Keratinocyte (primary cell): ENCODE results near the gene DR1. TPM values are rescaled to one million over a fixed set of nuclear protein-coding genes. Genes with fewer than 3 reads are reported as not detected.
A peak's percentile ranks its signal among the peaks of the same experiment; 100 is the strongest.

Source experiments
- DNase-seq: peaks from one replicate; pipeline ENCODE4 v3.0.0-alpha.2; 2011; ENCODE audit warnings: low read depth, missing footprints, low spot score
- FAIRE-seq: peaks from 2 replicates; lab custom pipeline; 2011; peaks lifted over from hg19 to GRCh38; lab: Jason Lieb, UNC
- H2AFZ ChIP-seq: 2 replicates; pipeline ENCODE4 v1.6.0; 2012; ENCODE audit warnings: low read length, control low read depth, inconsistent platforms; ENCODE audit not compliant: control insufficient read depth
- H3K27ac ChIP-seq: 2 replicates; pipeline ENCODE4 v1.5.1; 2011; ENCODE audit warnings: low read length; ENCODE audit not compliant: control insufficient read depth, insufficient read depth
- H3K27me3 ChIP-seq: 3 replicates; pipeline ENCODE4 v1.6.0; 2011; ENCODE audit warnings: low read length; ENCODE audit not compliant: control insufficient read depth, insufficient read depth; ENCODE audit errors: extremely low read depth
- H3K36me3 ChIP-seq, 2 experiments: 2 replicates in 1 of 2; 3 replicates in 1 of 2; pipeline ENCODE4 v1.5.1; 2011; ENCODE audit warnings: low read length in 2 of 2, mild to moderate bottlenecking in 1 of 2; ENCODE audit not compliant: control insufficient read depth in 2 of 2, insufficient read depth in 2 of 2; ENCODE audit errors: extremely low read depth in 1 of 2
- H3K4me1 ChIP-seq: 3 replicates; pipeline ENCODE4 v1.5.1; 2011; ENCODE audit warnings: low read length; ENCODE audit not compliant: control insufficient read depth, insufficient read depth; ENCODE audit errors: extremely low read depth
- H3K4me2 ChIP-seq: 3 replicates; pipeline ENCODE4 v1.6.0; 2011; ENCODE audit warnings: low read depth, low read length; ENCODE audit not compliant: control insufficient read depth, insufficient read depth; ENCODE audit errors: extremely low read depth
- H3K4me3 ChIP-seq, 3 experiments: fragments of 200-600 bp in 1 of 3; sonication (generic) in 1 of 3; 2 replicates in 2 of 3; 3 replicates in 1 of 3; pipeline ENCODE4 v1.5.1; 2011 to 2016; ENCODE audit warnings: low read length in 3 of 3, mild to moderate bottlenecking in 3 of 3, control low read depth in 2 of 3, inconsistent platforms in 1 of 3, low read depth in 1 of 3, mixed read lengths in 1 of 3, mixed run types in 1 of 3, moderate library complexity in 1 of 3; ENCODE audit not compliant: control insufficient read depth in 2 of 3, insufficient read depth in 2 of 3; ENCODE audit errors: extremely low read depth in 1 of 3
- H3K79me2 ChIP-seq: 2 replicates; pipeline ENCODE4 v1.6.0; 2012; ENCODE audit warnings: low read length; ENCODE audit not compliant: control insufficient read depth, insufficient read depth
- H3K9ac ChIP-seq: 3 replicates; pipeline ENCODE4 v1.6.0; 2011; ENCODE audit warnings: low read length; ENCODE audit not compliant: control insufficient read depth, insufficient read depth; ENCODE audit errors: extremely low read depth
- H3K9me1 ChIP-seq: 3 replicates; pipeline ENCODE4 v1.6.0; 2011; ENCODE audit warnings: low read length; ENCODE audit not compliant: control insufficient read depth, insufficient read depth; ENCODE audit errors: extremely low read depth
- H3K9me3 ChIP-seq: 2 replicates; pipeline ENCODE4 v1.5.1; 2012; ENCODE audit warnings: low read depth, low read length; ENCODE audit not compliant: control insufficient read depth
- H4K20me1 ChIP-seq: 3 replicates; pipeline ENCODE4 v1.6.0; 2011; ENCODE audit warnings: low read length; ENCODE audit not compliant: control insufficient read depth, insufficient read depth; ENCODE audit errors: extremely low read depth
- EZH2 ChIP-seq: IDR thresholded peaks from one replicate; pipeline ENCODE4 v1.6.1; 2012; ENCODE audit warnings: inconsistent platforms, mild to moderate bottlenecking, low read length, moderate library complexity
- dilution Hi-C: fragments of 300-500 bp; cut with MboI; formaldehyde crosslinking; loops from one replicate; pipeline ENCODE4 v1.7.0; 2020; ENCODE audit warnings: low sequenced_read_pairs; ENCODE audit not compliant: extremely low pct_ligation_motif_present
- polyA plus RNA-seq, 5 experiments: library from polyadenylated mRNA; depleted of rRNA in 3 of 5; stranded (reverse) in 3 of 5; stranded (forward) in 1 of 5; unstranded in 1 of 5; fragments of >200 nt; gene quantifications; 1 replicate in 1 of 5; 2 replicates in 3 of 5; 3 replicates in 1 of 5; pipeline versions ENCODE4 v1.2.1 to v1.2.3, GENCODE V29; 2011 to 2012; ENCODE audit warnings: missing spikeins in 2 of 5, low read depth in 1 of 5, low replicate concordance in 1 of 5
- TF ChIP-seq, protein P1 (sequence below), 3 experiments: IDR thresholded peaks in 1 of 3; conservative IDR thresholded peaks in 1 of 3; optimal IDR thresholded peaks in 1 of 3; 2 replicates in 2 of 3; 3 replicates in 1 of 3; pipeline versions ENCODE3 to v1.5.1; 2011; ENCODE audit warnings: low read length in 3 of 3, mild to moderate bottlenecking in 3 of 3, moderate library complexity in 2 of 3, control low read depth in 1 of 3, inconsistent platforms in 1 of 3; ENCODE audit not compliant: insufficient read depth in 2 of 3; ENCODE audit errors: extremely low read depth in 1 of 3

Gene DR1
- polyA plus RNA-seq, 1 donor (not counting 4 experiments of a cell fraction or from before 2014, with no cell fraction given) = 47.9 TPM

DNA sequence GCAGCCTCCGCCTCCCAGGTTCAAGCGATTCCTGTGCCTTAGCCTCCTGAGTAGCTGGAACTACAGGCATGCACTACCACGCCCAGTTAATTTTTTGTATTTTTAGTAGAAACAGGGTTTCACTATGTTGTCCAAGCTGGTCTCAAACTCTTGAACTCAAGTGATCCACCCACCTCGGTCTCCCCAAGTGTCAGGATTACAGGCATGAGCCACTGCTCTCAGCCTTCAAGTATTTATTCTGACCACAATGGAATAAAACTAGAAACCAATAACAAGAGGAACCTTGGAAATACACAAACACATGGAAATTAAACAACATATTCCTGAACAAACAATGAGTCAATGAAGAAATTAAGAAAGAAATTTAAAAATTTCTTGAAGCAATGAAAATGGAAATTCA lies 32.7 kb upstream of the DR1 start:
- FAIRE-seq = no peak
- TF ChIP-seq EZH2 = no peak
- TF ChIP-seq, protein P1, sequence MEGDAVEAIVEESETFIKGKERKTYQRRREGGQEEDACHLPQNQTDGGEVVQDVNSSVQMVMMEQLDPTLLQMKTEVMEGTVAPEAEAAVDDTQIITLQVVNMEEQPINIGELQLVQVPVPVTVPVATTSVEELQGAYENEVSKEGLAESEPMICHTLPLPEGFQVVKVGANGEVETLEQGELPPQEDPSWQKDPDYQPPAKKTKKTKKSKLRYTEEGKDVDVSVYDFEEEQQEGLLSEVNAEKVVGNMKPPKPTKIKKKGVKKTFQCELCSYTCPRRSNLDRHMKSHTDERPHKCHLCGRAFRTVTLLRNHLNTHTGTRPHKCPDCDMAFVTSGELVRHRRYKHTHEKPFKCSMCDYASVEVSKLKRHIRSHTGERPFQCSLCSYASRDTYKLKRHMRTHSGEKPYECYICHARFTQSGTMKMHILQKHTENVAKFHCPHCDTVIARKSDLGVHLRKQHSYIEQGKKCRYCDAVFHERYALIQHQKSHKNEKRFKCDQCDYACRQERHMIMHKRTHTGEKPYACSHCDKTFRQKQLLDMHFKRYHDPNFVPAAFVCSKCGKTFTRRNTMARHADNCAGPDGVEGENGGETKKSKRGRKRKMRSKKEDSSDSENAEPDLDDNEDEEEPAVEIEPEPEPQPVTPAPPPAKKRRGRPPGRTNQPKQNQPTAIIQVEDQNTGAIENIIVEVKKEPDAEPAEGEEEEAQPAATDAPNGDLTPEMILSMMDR (optimal IDR thresholded peaks at IDR 0.05 in 1 of 3, IDR thresholded peaks at IDR 0.05 in 1 of 3, conservative IDR thresholded peaks at IDR 0.05 in 1 of 3; ENCODE audit: extremely low read depth in 1 of 3, insufficient read depth in 2 of 3, low read length in 3 of 3) = no peak
- H3K27ac ChIP-seq = no peak overlapping the region
- no peak overlapping the region for H2AFZ ChIP-seq
- no peaks in the 10 kb centered on the region for H3K9me1 ChIP-seq
- H3K27me3 ChIP-seq = no peaks in the 10 kb centered on the region
- no peaks in the 10 kb centered on the region for H4K20me1 ChIP-seq
- H3K4me2 ChIP-seq = no peak overlapping the region
- H3K9me3 ChIP-seq = no peaks in the 10 kb centered on the region
- H3K36me3 ChIP-seq = no peaks in the 10 kb centered on the region
- H3K4me1 ChIP-seq = no peaks in the 10 kb centered on the region
- H3K9ac ChIP-seq = no peak overlapping the region
- no peak for DNase-seq
- no peak overlapping the region for H3K4me3 ChIP-seq
- H3K79me2 ChIP-seq = no peaks in the 10 kb centered on the region
- dilution Hi-C loops = no loop called here

DNA sequence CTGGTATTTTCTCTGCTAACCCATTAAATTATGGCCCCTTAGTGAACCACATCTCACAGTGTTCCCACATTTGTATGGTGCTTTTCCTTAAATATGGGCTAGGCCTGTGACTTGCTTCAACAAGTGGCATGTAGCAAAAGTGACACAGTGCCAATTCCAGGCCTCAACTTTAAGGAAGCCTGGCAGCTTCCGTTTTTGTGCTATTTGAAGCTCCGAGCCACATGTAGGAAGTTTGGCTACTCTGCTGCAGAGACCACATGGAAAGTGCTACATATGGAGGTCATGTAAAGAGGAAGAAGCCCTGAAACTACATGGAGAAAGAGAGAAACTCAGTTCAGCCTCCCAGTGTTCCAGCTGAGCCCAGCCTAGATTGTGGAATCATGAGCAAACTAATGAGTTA lies 28.5 kb upstream of the DR1 start:
- no peak overlapping the region for H3K4me3 ChIP-seq
- H3K27me3 ChIP-seq = no peaks in the 10 kb centered on the region
- no peak overlapping the region for H3K4me2 ChIP-seq
- no peaks in the 10 kb centered on the region for H4K20me1 ChIP-seq
- dilution Hi-C loops = no loop called here
- no peaks in the 10 kb centered on the region for H3K9me1 ChIP-seq
- no peak overlapping the region for H3K27ac ChIP-seq
- FAIRE-seq (no peak), DNase-seq (no peak)
- H3K4me1 ChIP-seq = peaks cover 7% of the 10 kb centered on the region
- H3K9ac ChIP-seq = no peak overlapping the region
- no peak for TF ChIP-seq EZH2
- TF ChIP-seq, protein P1 (optimal IDR thresholded peaks at IDR 0.05 in 1 of 3, IDR thresholded peaks at IDR 0.05 in 1 of 3, conservative IDR thresholded peaks at IDR 0.05 in 1 of 3; ENCODE audit: extremely low read depth in 1 of 3, insufficient read depth in 2 of 3, low read length in 3 of 3) = no peak
- H2AFZ ChIP-seq = peak overlapping the region; percentile 45
- H3K36me3 ChIP-seq = no peaks in the 10 kb centered on the region
- H3K9me3 ChIP-seq = no peaks in the 10 kb centered on the region
- no peaks in the 10 kb centered on the region for H3K79me2 ChIP-seq
